ENCODE data around the gene ARF6.

The ARF6 gene

GRCh38 chr14:49857427-49858003 lies 35.4 kb upstream of the ARF6 start:
- Histone ChIP-seq H3K9me3 (ENCODE audit: insufficient read depth, low read length) (no peaks in the 10 kb centered on the region), H3K36me3 (ENCODE audit: insufficient read depth, insufficient read length, low read length) (no peaks in the 10 kb centered on the region), H3K4me3 (ENCODE audit: insufficient read length, low read depth) (no peak overlapping the region), H3K4me1 (ENCODE audit: insufficient read depth, insufficient read length) (no peaks in the 10 kb centered on the region), H3K9ac (ENCODE audit: insufficient read length, low read depth) (no peak overlapping the region), H3K27me3 (ENCODE audit: insufficient read depth, insufficient read length) (no peaks in the 10 kb centered on the region)
- no peak for DNase-seq (ENCODE audit: low read depth, low spot score)
- TF ChIP-seq SUZ12 (IDR thresholded peaks at IDR 0.05; ENCODE audit: extremely low read depth, insufficient read depth, insufficient read length): no peak
- TF ChIP-seq YY1 (IDR thresholded peaks at IDR 0.05; ENCODE audit: insufficient read depth, insufficient read length): no peak

DNA sequence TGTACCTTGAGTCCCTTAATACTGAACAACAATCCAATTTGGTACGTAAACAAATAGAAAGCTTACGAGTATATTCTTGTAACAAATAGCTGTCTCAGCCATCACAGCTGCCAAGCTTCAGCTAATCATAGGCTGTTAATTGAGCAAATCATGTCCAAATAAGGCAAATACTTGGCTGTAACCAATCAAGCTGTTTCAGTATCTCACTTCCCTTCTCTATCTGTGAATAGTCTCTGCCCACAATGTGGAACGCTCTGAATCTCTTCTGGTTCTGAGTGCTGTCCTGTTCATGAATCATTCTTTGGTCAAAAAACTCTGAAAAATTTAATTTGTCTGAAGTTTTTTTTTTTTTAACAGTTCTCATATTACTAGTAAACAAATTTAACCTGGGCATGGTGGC lies 34.5 kb upstream of the ARF6 start:
- TF ChIP-seq ZNF274 (IDR thresholded peaks at IDR 0.05; ENCODE audit: low read depth, low read length) (no peak), SUZ12 (IDR thresholded peaks at IDR 0.05; ENCODE audit: extremely low read depth, insufficient read depth, insufficient read length) (no peak), YY1 (IDR thresholded peaks at IDR 0.05; ENCODE audit: insufficient read depth, insufficient read length) (no peak)
- no peak for DNase-seq (ENCODE audit: low read depth, low spot score)
- Histone ChIP-seq H3K4me3 (ENCODE audit: insufficient read length, low read depth) (no peak overlapping the region), H3K9me3 (ENCODE audit: insufficient read depth, low read length) (no peaks in the 10 kb centered on the region), H3K9ac (ENCODE audit: insufficient read length, low read depth) (no peak overlapping the region), H3K36me3 (ENCODE audit: insufficient read depth, insufficient read length, low read length) (no peaks in the 10 kb centered on the region), H3K4me1 (ENCODE audit: insufficient read depth, insufficient read length) (no peaks in the 10 kb centered on the region), H3K27me3 (ENCODE audit: insufficient read depth, insufficient read length) (no peaks in the 10 kb centered on the region)

DNA sequence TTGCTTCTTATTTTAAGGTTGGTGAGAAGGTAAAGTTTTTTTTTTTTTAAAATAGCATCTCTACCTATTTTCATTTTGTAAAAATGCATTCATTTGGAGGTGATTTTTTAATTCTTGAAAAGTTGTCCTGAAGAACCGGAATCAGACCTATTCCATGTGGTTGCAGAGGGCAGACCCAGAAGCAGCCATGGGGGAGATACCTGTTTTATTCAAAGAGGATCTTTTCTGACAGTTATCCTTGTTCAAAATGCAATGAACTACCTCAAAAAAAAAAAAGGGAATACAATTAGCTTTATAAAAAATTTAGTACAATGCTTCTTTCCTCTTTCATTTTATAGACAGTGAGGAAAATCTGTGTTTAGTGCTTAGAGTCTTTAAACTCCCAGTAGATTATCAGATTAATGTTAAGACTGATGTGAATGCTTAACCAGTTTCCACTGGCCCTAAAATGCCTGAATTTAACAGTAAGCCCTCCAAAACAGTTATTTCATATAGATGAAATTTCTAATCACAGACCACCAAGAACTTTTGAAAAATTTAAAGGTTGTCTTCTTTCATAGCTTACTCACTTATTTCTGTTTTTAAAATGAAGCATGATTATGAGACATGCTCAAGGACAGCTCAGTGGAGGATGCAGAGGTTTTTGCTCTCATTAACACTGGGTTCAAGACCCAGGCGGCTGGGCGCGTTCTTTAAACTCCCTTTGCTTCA lies 31.7 kb upstream of the ARF6 start:
- DNase-seq (ENCODE audit: low read depth, low spot score): no peak
- Histone ChIP-seq H3K4me1 (ENCODE audit: insufficient read depth, insufficient read length) (no peaks in the 10 kb centered on the region), H3K36me3 (ENCODE audit: insufficient read depth, insufficient read length, low read length) (no peaks in the 10 kb centered on the region), H3K9me3 (ENCODE audit: insufficient read depth, low read length) (no peaks in the 10 kb centered on the region), H3K27me3 (ENCODE audit: insufficient read depth, insufficient read length) (no peaks in the 10 kb centered on the region), H3K9ac (ENCODE audit: insufficient read length, low read depth) (peak overlapping the region; percentile 85), H3K4me3 (ENCODE audit: insufficient read length, low read depth) (peak overlapping the region; percentile 51)
- TF ChIP-seq SUZ12 (IDR thresholded peaks at IDR 0.05; ENCODE audit: extremely low read depth, insufficient read depth, insufficient read length) (no peak), YY1 (IDR thresholded peaks at IDR 0.05; ENCODE audit: insufficient read depth, insufficient read length) (no peak), ZNF274 (IDR thresholded peaks at IDR 0.05; ENCODE audit: low read depth, low read length) (no peak)

DNA sequence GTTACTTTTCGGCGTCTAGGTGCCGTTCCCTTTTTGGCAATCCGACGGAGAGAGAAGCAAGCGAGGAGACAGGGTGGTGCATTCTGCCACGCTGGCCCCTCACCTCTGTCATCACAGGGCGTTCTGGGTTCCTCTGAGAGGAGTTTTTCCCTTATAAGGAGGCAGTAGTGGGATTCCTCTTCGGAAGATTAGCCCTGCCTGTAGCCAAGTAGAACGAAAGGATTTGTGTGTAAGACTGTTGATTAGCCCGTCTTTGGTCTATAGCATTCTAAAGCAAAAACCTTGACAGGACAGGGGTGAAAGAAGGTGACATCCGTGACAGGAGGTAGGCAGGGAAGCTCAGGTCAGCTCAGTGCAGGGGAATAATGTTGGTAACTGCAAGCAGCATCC lies 31.2 kb upstream of the ARF6 start:
- DNase-seq (ENCODE audit: low read depth, low spot score): no peak
- no peak for TF ChIP-seq ZNF274 (IDR thresholded peaks at IDR 0.05; ENCODE audit: low read depth, low read length)
- TF ChIP-seq SUZ12 (IDR thresholded peaks at IDR 0.05; ENCODE audit: extremely low read depth, insufficient read depth, insufficient read length): no peak
- no peak for TF ChIP-seq YY1 (IDR thresholded peaks at IDR 0.05; ENCODE audit: insufficient read depth, insufficient read length)
- Histone ChIP-seq H3K4me1 (ENCODE audit: insufficient read depth, insufficient read length) (no peaks in the 10 kb centered on the region), H3K9ac (ENCODE audit: insufficient read length, low read depth) (peak overlapping the region; percentile 85), H3K27me3 (ENCODE audit: insufficient read depth, insufficient read length) (no peaks in the 10 kb centered on the region), H3K4me3 (ENCODE audit: insufficient read length, low read depth) (peak overlapping the region; percentile 51), H3K36me3 (ENCODE audit: insufficient read depth, insufficient read length, low read length) (no peaks in the 10 kb centered on the region), H3K9me3 (ENCODE audit: insufficient read depth, low read length) (no peaks in the 10 kb centered on the region)

GRCh38 chr14:49862089-49862673 lies 30.7 kb upstream of the ARF6 start:
- Histone ChIP-seq H3K4me3 (ENCODE audit: insufficient read length, low read depth) (peak overlapping the region; percentile 51), H3K4me1 (ENCODE audit: insufficient read depth, insufficient read length) (no peaks in the 10 kb centered on the region), H3K9ac (ENCODE audit: insufficient read length, low read depth) (peak overlapping the region; percentile 85), H3K27me3 (ENCODE audit: insufficient read depth, insufficient read length) (no peaks in the 10 kb centered on the region), H3K9me3 (ENCODE audit: insufficient read depth, low read length) (no peaks in the 10 kb centered on the region), H3K36me3 (ENCODE audit: insufficient read depth, insufficient read length, low read length) (no peaks in the 10 kb centered on the region)
- no peak for DNase-seq (ENCODE audit: low read depth, low spot score)
- TF ChIP-seq ZNF274 (IDR thresholded peaks at IDR 0.05; ENCODE audit: low read depth, low read length) (no peak), YY1 (IDR thresholded peaks at IDR 0.05; ENCODE audit: insufficient read depth, insufficient read length) (peak; percentile 78), SUZ12 (IDR thresholded peaks at IDR 0.05; ENCODE audit: extremely low read depth, insufficient read depth, insufficient read length) (no peak)

DNA sequence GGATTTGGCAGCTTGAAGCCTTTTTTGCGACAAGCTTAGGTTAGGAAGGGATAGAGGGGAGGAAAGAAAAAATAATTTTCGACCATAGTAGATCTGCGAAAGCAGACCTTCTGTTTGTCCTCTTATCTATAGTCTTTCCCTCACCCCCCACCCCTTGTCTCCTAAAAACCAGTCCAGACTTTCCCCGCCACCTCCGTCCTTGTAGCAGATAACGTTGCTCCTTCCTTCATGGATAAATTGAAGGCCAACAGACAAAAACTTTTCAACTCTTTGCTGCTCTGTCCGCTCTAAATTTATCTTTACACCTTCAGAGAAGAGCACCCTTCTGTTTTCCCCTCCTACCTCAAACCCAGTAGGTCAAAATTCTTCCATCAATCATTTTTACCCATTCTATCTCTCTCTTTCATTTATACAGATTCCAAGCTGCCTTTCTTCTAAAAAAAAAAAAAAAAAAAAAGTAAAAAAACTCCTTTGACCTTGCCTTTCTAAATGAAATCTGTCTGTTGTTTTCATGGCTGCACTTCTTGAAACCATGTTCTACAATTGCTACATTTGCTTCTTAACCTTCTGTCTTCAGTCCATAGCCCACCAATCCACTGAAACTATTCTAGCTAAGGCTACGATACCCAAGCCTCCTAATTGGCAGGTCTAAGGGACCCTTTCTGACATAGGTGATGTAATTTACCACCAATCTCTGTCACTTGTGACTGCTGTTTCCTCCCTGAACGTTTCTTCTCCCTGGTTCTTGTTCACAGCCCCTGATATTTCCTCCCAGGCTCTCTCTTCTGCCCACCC lies 29.2 kb upstream of the ARF6 start:
- TF ChIP-seq YY1 (IDR thresholded peaks at IDR 0.05; ENCODE audit: insufficient read depth, insufficient read length) (no peak), SUZ12 (IDR thresholded peaks at IDR 0.05; ENCODE audit: extremely low read depth, insufficient read depth, insufficient read length) (no peak)
- peak overlapping the region; percentile 92 for H3K9ac ChIP-seq (ENCODE audit: insufficient read length, low read depth)
- peaks cover 3% of the 10 kb centered on the region for H3K27me3 ChIP-seq (ENCODE audit: insufficient read depth, insufficient read length)
- no peaks in the 10 kb centered on the region for H3K4me1 ChIP-seq (ENCODE audit: insufficient read depth, insufficient read length)
- peak overlapping the region; percentile 83 for H3K4me3 ChIP-seq (ENCODE audit: insufficient read length, low read depth)
- no peaks in the 10 kb centered on the region for H3K36me3 ChIP-seq (ENCODE audit: insufficient read depth, insufficient read length, low read length)
- no peak for DNase-seq (ENCODE audit: low read depth, low spot score)
- no peaks in the 10 kb centered on the region for H3K9me3 ChIP-seq (ENCODE audit: insufficient read depth, low read length)

DNA sequence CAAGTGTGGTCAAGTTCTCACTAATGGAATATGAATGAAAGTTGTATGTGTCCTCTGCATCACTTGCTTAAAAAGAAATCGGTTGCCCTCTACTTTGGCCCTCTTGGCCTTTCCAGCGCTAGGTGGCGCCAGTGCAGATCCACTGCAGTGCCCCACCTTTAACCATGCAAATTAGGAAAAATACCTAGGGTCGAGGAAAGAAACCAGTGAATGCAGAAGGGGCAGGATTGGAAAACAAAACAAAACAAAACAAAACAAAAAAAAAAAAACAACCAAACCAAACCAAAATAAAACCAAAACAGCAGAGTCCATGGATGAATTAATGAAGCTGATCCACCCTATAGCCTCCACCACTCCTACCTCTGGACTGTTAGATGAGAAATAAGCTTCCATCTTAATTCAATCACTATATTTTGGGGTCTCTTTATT lies 27.4 kb upstream of the ARF6 start:
- Histone ChIP-seq H3K36me3 (ENCODE audit: insufficient read depth, insufficient read length, low read length) (no peaks in the 10 kb centered on the region), H3K27me3 (ENCODE audit: insufficient read depth, insufficient read length) (peaks cover 7% of the 10 kb centered on the region), H3K4me1 (ENCODE audit: insufficient read depth, insufficient read length) (no peaks in the 10 kb centered on the region), H3K4me3 (ENCODE audit: insufficient read length, low read depth) (no peak overlapping the region), H3K9ac (ENCODE audit: insufficient read length, low read depth) (no peak overlapping the region), H3K9me3 (ENCODE audit: insufficient read depth, low read length) (no peaks in the 10 kb centered on the region)
- TF ChIP-seq SUZ12 (IDR thresholded peaks at IDR 0.05; ENCODE audit: extremely low read depth, insufficient read depth, insufficient read length): no peak
- no peak for TF ChIP-seq ZNF274 (IDR thresholded peaks at IDR 0.05; ENCODE audit: low read depth, low read length)
- TF ChIP-seq YY1 (IDR thresholded peaks at IDR 0.05; ENCODE audit: insufficient read depth, insufficient read length): no peak
- no peak for DNase-seq (ENCODE audit: low read depth, low spot score)

Data from NT2/D1 (cell line).